ENCODE data around the gene BFSP2. TPM values are rescaled to one million over a fixed set of nuclear protein-coding genes. Genes with fewer than 3 reads are reported as not detected.

The BFSP2 gene
- total and polyA plus RNA-seq, 2 of the 4 experiments (the other 2 are of a cell fraction): not detected

GRCh38 chr3:133515127-133515526, 115.3 kb downstream of the BFSP2 start:
- no TSS peak for BruUV-seq (replicated peaks)
- ChIA-PET CTCF (no interaction called here), POLR2A (ENCODE audit: unreplicated experiment) (no interaction called here)
- Histone ChIP-seq H3K4me3 (ENCODE audit: insufficient read depth, low read depth, low read length) (no peak overlapping the region), H2BK120ac (ENCODE audit: low read depth, low read length) (no peak overlapping the region), H3K9ac (ENCODE audit: low read depth, low read length) (no peak overlapping the region), H2AK9ac (replicated peaks; ENCODE audit: low read depth, low read length, poor library complexity) (no peak overlapping the region), H3K27me3 (ENCODE audit: control insufficient read depth, insufficient read depth, low read length) (no peaks in the 10 kb centered on the region), H2BK5ac (ENCODE audit: low read depth, low read length, poor library complexity, severe bottlenecking) (no peak overlapping the region), H4K20me1 (ENCODE audit: insufficient read depth, low read length) (no peaks in the 10 kb centered on the region), H4K5ac (ENCODE audit: low read depth, low read length) (no peak overlapping the region), H3K14ac (replicated peaks; ENCODE audit: low read depth, low read length) (no peak overlapping the region), H2AFZ (replicated peaks; ENCODE audit: low read length, poor library complexity) (no peak overlapping the region), H2AK5ac (ENCODE audit: low read depth, low read length) (peak overlapping the region; percentile 40; the same call in 1 of the 2 replicates), H2BK20ac (ENCODE audit: low read depth, low read length) (no peak overlapping the region), H3K4me1 (ENCODE audit: control insufficient read depth, insufficient read depth, low read length) (no peaks in the 10 kb centered on the region), H3K9me3 (ENCODE audit: control insufficient read depth, insufficient read depth, low read length) (no peaks in the 10 kb centered on the region), H2BK15ac (ENCODE audit: low read depth, low read length) (no peak overlapping the region), H3K79me1 (ENCODE audit: low read depth in 1 of 2, low read length in 2 of 2) (no peaks in the 10 kb centered on the region; a peak in 1 of 4 replicates), H3K56ac (ENCODE audit: extremely low read depth, insufficient read depth, low read length) (no peak overlapping the region), H3K9me1 (ENCODE audit: insufficient read depth, low read length) (peaks cover 4% of the 10 kb centered on the region; the same call in 1 of the 2 replicates), H3K27ac (ENCODE audit: insufficient read depth, low read length) (no peak overlapping the region), H4K8ac (ENCODE audit: low read depth in 2 of 2, low read length in 2 of 2) (no peak overlapping the region), H3K23ac (ENCODE audit: low read depth, low read length) (no peak overlapping the region; the same call in 1 of the 2 replicates), H3K4me2 (ENCODE audit: low read depth, low read length) (no peak overlapping the region), H3K36me3 (ENCODE audit: control insufficient read depth, insufficient read depth, low read length) (no peaks in the 10 kb centered on the region), H3K18ac (ENCODE audit: low read depth, low read length) (no peak overlapping the region), H3K4ac (ENCODE audit: low read depth, low read length) (no peak overlapping the region; the same call in 1 of the 2 replicates), H4K91ac (ENCODE audit: insufficient read depth, low read depth, low read length) (no peak overlapping the region)
- WGBS, 2 experiments (ENCODE audit: extremely low coverage in 2 of 2, insufficient read length in 1 of 2): 67% methylated on average over 1 of the region's 1 CpG; no CpG with 5 or more reads in 1 of the 2 experiments
- no peak for TF ChIP-seq CHD1 (IDR thresholded peaks at IDR 0.05; ENCODE audit: low read depth, low read length)
- no peak for TF ChIP-seq MXI1 (IDR thresholded peaks at IDR 0.05; ENCODE audit: borderline replicate concordance, low read depth, low read length)
- TF ChIP-seq RFX5 (IDR thresholded peaks at IDR 0.05; ENCODE audit: low read depth, low read length): no peak
- TF ChIP-seq CTCF (conservative IDR thresholded peaks at IDR 0.05; ENCODE audit: low read depth, low read length): no peak
- no peak for TF ChIP-seq BHLHE40 (IDR thresholded peaks at IDR 0.05; ENCODE audit: low read depth, low read length)
- TF ChIP-seq MAZ (IDR thresholded peaks at IDR 0.05; ENCODE audit: borderline replicate concordance, low read depth, low read length): no peak
- no peak for TF ChIP-seq CEBPB (IDR thresholded peaks at IDR 0.05; ENCODE audit: low read depth, low read length)
- TF ChIP-seq USF2 (IDR thresholded peaks at IDR 0.05; ENCODE audit: low read depth, low read length): no peak
- no peak for TF ChIP-seq NFE2L2 (IDR thresholded peaks at IDR 0.05; ENCODE audit: low read depth, low read length)
- TF ChIP-seq FOS (IDR thresholded peaks at IDR 0.05; ENCODE audit: low read depth, low read length): no peak
- TF ChIP-seq SMC3 (IDR thresholded peaks at IDR 0.05; ENCODE audit: low read depth, low read length): no peak
- no peak for TF ChIP-seq POLR2A (IDR thresholded peaks at IDR 0.05; ENCODE audit: low read depth, low read length)
- no peak for TF ChIP-seq MAFK (IDR thresholded peaks at IDR 0.05; ENCODE audit: low read depth, low read length)
- TF ChIP-seq RCOR1 (IDR thresholded peaks at IDR 0.05; ENCODE audit: insufficient replicate concordance, low read length): no peak
- in situ Hi-C loops (cut with MboI; ENCODE audit: low sequenced_read_pairs): no loop called here
- dilution Hi-C loops (cut with HindIII; ENCODE audit: low sequenced_read_pairs, unreplicated experiment): no loop called here
- ATAC-seq (ENCODE audit: low read depth): no peak
- intact Hi-C loops (cut with micrococcal nuclease): no loop called here
- DNase-seq: no peak
